OCI-LY1 (cell line): Measurements from ENCODE around the gene ZDHHC4.

ENCODE experiments used
- H2AFZ ChIP-seq: fragments of 200-600 bp; sonication (generic), shearing (Covaris generic); 2 replicates; pipeline ENCODE4 v1.6.0; 2014; ENCODE audit warnings: antibody characterized with exemption, mild to moderate bottlenecking, low read length
- H3F3A ChIP-seq: fragments of 200-600 bp; sonication (generic), shearing (Covaris generic); 2 replicates; pipeline ENCODE4 v1.6.0; 2014; ENCODE audit warnings: mild to moderate bottlenecking, antibody characterized with exemption, low read length, moderate library complexity; ENCODE audit not compliant: insufficient read depth
- H3K27ac ChIP-seq: fragments of 200-600 bp; sonication (generic); 2 replicates; pipeline ENCODE4 v1.5.1; 2014; ENCODE audit warnings: low read length, mixed run types, mild to moderate bottlenecking, low read depth; ENCODE audit not compliant: poor library complexity, severe bottlenecking
- H3K27me3 ChIP-seq: fragments of 200-600 bp; sonication (generic); 2 replicates; pipeline ENCODE4 v1.6.0; 2014; ENCODE audit warnings: antibody characterized with exemption, mild to moderate bottlenecking, low read length, moderate library complexity; ENCODE audit not compliant: insufficient read depth
- H3K36me3 ChIP-seq: fragments of 200-600 bp; sonication (generic); 2 replicates; pipeline ENCODE4 v1.6.1; 2014; ENCODE audit warnings: mild to moderate bottlenecking, antibody characterized with exemption, low read length, moderate library complexity, mixed read lengths; ENCODE audit not compliant: insufficient read depth
- H3K4me1 ChIP-seq: fragments of 200-600 bp; sonication (generic); 2 replicates; pipeline ENCODE4 v1.5.1; 2014; ENCODE audit warnings: mild to moderate bottlenecking, low read length, moderate library complexity; ENCODE audit not compliant: insufficient read depth, severe bottlenecking
- H3K4me2 ChIP-seq: fragments of 200-600 bp; sonication (generic), shearing (Covaris generic); 2 replicates; pipeline ENCODE4 v1.6.1; 2014; ENCODE audit warnings: low read length
- H3K4me3 ChIP-seq: fragments of 200-600 bp; sonication (generic); 2 replicates; pipeline ENCODE4 v1.5.1; 2014; ENCODE audit warnings: low read length, low read depth, mild to moderate bottlenecking, mixed read lengths; ENCODE audit not compliant: poor library complexity, severe bottlenecking
- H3K79me2 ChIP-seq: fragments of 200-600 bp; shearing (Covaris generic); 2 replicates; pipeline ENCODE4 v1.6.1; 2016; ENCODE audit warnings: mixed run types, low read length, mixed read lengths; ENCODE audit not compliant: insufficient read depth
- H3K9ac ChIP-seq: fragments of 200-600 bp; sonication (generic), shearing (Covaris generic); 2 replicates; pipeline ENCODE4 v1.6.1; 2014; ENCODE audit warnings: mild to moderate bottlenecking, low read length, mixed read lengths
- H3K9me2 ChIP-seq: fragments of 200-600 bp; sonication (generic), shearing (Covaris generic); 2 replicates; pipeline ENCODE4 v1.6.1; 2014; ENCODE audit warnings: low read depth, mild to moderate bottlenecking, low read length, mixed read lengths
- H3K9me3 ChIP-seq: fragments of 200-600 bp; shearing (Covaris generic); 2 replicates; pipeline ENCODE4 v1.6.1; 2014; ENCODE audit warnings: low read length, mixed read lengths
- H4K20me1 ChIP-seq: fragments of 200-600 bp; sonication (generic), shearing (Covaris generic); 2 replicates; pipeline ENCODE4 v1.6.0; 2016; ENCODE audit warnings: mild to moderate bottlenecking, low read length; ENCODE audit not compliant: insufficient read depth
- EZH2 ChIP-seq: fragments of 200-600 bp; sonication (generic), shearing (Covaris generic); IDR thresholded peaks from 2 replicates; pipeline ENCODE4 v1.8.0; 2017; ENCODE audit warnings: borderline replicate concordance, mixed run types, mild to moderate bottlenecking, antibody characterized with exemption, low read length, moderate library complexity, mixed read lengths
- TF ChIP-seq, protein P1 (sequence below): fragments of 200-600 bp; sonication (generic), shearing (Covaris generic); IDR thresholded peaks from 2 replicates; pipeline ENCODE4 v1.5.1; 2017; ENCODE audit warnings: mild to moderate bottlenecking, antibody characterized with exemption, low read length, moderate library complexity, mixed read lengths

The ZDHHC4 gene

DNA sequence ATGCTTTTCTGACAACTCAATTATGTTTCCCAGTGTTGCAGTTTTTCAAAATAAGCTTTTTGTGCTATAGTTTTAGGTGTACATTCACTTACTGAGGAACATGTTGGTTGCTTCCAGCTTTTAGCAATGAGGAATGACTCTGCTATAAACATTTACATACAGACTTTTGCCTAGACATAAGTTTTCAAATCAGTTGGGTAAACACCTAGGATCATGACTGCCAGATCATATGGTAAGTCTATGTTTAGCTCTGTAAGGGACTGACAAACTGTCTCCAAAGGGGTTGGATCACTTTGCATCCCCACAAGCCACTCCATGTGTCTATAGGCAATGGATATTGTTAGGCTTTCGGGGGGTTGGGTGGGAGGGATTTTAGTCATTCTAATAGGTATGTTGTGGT is 15.1 kb upstream of the ZDHHC4 start:
- H3K79me2 ChIP-seq: no peaks in the 10 kb centered on the region
- no peaks in the 10 kb centered on the region for H3K4me1 ChIP-seq
- H2AFZ ChIP-seq: no peak overlapping the region
- H3K4me3 ChIP-seq: no peak overlapping the region
- no peak overlapping the region for H3K9ac ChIP-seq
- H3K4me2 ChIP-seq: no peak overlapping the region
- no peaks in the 10 kb centered on the region for H3F3A ChIP-seq
- no peaks in the 10 kb centered on the region for H4K20me1 ChIP-seq
- no peaks in the 10 kb centered on the region for H3K36me3 ChIP-seq
- H3K27me3 ChIP-seq: peaks cover 5% of the 10 kb centered on the region
- no peaks in the 10 kb centered on the region for H3K9me3 ChIP-seq
- no peaks in the 10 kb centered on the region for H3K9me2 ChIP-seq
- H3K27ac ChIP-seq: no peak overlapping the region
- TF ChIP-seq, protein P1, sequence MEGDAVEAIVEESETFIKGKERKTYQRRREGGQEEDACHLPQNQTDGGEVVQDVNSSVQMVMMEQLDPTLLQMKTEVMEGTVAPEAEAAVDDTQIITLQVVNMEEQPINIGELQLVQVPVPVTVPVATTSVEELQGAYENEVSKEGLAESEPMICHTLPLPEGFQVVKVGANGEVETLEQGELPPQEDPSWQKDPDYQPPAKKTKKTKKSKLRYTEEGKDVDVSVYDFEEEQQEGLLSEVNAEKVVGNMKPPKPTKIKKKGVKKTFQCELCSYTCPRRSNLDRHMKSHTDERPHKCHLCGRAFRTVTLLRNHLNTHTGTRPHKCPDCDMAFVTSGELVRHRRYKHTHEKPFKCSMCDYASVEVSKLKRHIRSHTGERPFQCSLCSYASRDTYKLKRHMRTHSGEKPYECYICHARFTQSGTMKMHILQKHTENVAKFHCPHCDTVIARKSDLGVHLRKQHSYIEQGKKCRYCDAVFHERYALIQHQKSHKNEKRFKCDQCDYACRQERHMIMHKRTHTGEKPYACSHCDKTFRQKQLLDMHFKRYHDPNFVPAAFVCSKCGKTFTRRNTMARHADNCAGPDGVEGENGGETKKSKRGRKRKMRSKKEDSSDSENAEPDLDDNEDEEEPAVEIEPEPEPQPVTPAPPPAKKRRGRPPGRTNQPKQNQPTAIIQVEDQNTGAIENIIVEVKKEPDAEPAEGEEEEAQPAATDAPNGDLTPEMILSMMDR: no peak
- no peak for TF ChIP-seq EZH2

DNA sequence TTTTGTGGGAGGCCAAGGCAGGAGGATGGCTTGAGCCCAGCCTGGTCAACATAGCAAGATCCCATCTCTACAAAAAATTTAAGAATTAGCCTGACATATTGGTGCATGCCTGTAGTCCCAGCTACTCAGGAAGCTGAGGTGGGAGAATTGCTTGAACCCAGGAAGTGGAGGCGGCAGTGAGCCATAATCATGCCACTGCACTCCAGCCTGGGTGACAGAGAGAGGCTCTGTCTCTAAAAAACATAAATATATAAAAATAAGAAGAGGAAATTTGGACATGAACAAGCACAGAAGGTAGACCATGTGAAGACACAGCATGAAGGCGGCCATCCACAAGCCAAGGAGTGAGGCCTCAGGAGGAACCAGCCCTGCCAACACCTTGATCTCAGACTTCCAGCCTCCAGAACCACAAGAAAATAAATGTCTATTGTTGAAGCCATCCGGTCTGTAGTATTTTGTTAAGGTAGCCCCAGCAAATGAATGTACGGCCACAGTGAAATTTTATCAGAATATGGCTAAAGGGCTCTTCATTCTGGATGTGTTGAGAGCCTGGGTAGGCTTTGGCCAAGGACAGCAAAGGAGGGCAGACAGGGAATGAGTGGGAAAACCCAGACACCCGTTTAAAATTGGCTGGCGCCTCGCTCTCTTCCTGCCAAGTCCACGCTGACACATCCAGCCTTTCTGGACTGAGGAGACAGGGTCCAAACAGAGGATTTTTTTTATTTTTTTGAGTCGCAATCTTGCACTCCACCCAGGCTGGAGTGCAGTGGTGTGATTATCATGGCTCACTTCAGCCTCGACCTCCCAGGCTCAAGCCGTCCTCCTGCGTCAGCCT is 13.1 kb upstream of the ZDHHC4 start:
- Histone ChIP-seq H3K4me2 (no peak overlapping the region), H2AFZ (no peak overlapping the region), H3K79me2 (no peaks in the 10 kb centered on the region), H3K9me3 (no peaks in the 10 kb centered on the region), H3F3A (no peaks in the 10 kb centered on the region), H3K9ac (no peak overlapping the region), H3K36me3 (no peaks in the 10 kb centered on the region), H3K4me1 (no peaks in the 10 kb centered on the region), H3K27ac (no peak overlapping the region), H3K27me3 (peaks cover 5% of the 10 kb centered on the region), H3K4me3 (no peak overlapping the region), H3K9me2 (no peaks in the 10 kb centered on the region), H4K20me1 (no peaks in the 10 kb centered on the region)
- TF ChIP-seq, protein P1: no peak
- TF ChIP-seq EZH2: no peak

DNA sequence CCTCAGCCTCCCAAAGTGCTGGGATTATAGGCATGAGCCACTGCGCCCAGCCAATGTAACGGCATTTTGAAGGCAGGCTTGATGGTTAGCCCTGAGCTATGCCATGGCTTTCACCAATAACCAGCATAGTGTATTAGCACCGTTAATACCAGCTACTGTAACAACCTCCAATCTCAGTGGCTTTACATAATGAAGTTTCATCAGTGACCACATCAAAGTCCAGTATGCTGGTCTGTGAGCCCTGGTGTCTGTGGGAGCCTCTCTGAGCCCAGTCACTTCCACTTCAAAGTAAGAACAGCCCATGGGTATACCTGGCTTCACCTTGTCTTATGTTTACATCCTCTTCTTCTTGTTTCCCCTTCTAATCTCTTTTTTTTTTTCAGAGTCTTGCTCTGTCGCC is 11.6 kb upstream of the ZDHHC4 start:
- no peak overlapping the region for H3K4me3 ChIP-seq
- H3K4me2 ChIP-seq: no peak overlapping the region
- no peaks in the 10 kb centered on the region for H3F3A ChIP-seq
- H3K27ac ChIP-seq: no peak overlapping the region
- H4K20me1 ChIP-seq: no peaks in the 10 kb centered on the region
- TF ChIP-seq, protein P1: no peak
- no peak for TF ChIP-seq EZH2
- no peaks in the 10 kb centered on the region for H3K79me2 ChIP-seq
- no peaks in the 10 kb centered on the region; the same call in 1 of the 2 replicates for H3K36me3 ChIP-seq
- H3K4me1 ChIP-seq: no peaks in the 10 kb centered on the region
- peaks cover 7% of the 10 kb centered on the region; the same call in 1 of the 2 replicates for H3K27me3 ChIP-seq
- H3K9me3 ChIP-seq: 0 out of 2 replicates have a peak, but pooled peaks cover 2% of the 10 kb centered on the region
- no peaks in the 10 kb centered on the region for H3K9me2 ChIP-seq
- H3K9ac ChIP-seq: no peak overlapping the region
- no peak overlapping the region for H2AFZ ChIP-seq
